ENCODE measurements around the gene IGFBP7.

- TF ChIP-seq, protein P1, sequence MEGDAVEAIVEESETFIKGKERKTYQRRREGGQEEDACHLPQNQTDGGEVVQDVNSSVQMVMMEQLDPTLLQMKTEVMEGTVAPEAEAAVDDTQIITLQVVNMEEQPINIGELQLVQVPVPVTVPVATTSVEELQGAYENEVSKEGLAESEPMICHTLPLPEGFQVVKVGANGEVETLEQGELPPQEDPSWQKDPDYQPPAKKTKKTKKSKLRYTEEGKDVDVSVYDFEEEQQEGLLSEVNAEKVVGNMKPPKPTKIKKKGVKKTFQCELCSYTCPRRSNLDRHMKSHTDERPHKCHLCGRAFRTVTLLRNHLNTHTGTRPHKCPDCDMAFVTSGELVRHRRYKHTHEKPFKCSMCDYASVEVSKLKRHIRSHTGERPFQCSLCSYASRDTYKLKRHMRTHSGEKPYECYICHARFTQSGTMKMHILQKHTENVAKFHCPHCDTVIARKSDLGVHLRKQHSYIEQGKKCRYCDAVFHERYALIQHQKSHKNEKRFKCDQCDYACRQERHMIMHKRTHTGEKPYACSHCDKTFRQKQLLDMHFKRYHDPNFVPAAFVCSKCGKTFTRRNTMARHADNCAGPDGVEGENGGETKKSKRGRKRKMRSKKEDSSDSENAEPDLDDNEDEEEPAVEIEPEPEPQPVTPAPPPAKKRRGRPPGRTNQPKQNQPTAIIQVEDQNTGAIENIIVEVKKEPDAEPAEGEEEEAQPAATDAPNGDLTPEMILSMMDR (conservative IDR thresholded peaks at IDR 0.05 in 1 of 2, IDR thresholded peaks at IDR 0.05 in 1 of 2; ENCODE audit: low read depth in 1 of 2, low read length in 2 of 2) = no peak
- no peak for TF ChIP-seq EZH2 (IDR thresholded peaks at IDR 0.05; ENCODE audit: low read length, missing control alignments)
Measured at GRCh38 chr4:57132743-57133137, 22.6 kb upstream of the IGFBP7 start.
